Central memory CD4-positive, alpha-beta T cell (primary cell): Measurements from ENCODE around the gene JSRP1.

Experiments
- DNase-seq: peaks from one replicate; pipeline ENCODE4 v3.0.0; 2022

The JSRP1 gene

GRCh38 chr19:2214251-2214650 is 42.0 kb downstream of the JSRP1 start:
- no peak for DNase-seq

- no peak for DNase-seq
Measured at GRCh38 chr19:2213799-2214198, 42.4 kb downstream of the JSRP1 start.

- DNase-seq, result no peak
Measured at GRCh38 chr19:2212861-2213711, 43.1 kb downstream of the JSRP1 start.

- no peak for DNase-seq
Measured at GRCh38 chr19:2210987-2211740, 45.1 kb downstream of the JSRP1 start.

- no peak for DNase-seq
Measured at GRCh38 chr19:2210206-2210605, 46.0 kb downstream of the JSRP1 start.

GRCh38 chr19:2209408-2209807 is 46.8 kb downstream of the JSRP1 start:
- DNase-seq, result no peak

- DNase-seq, result no peak
Measured at GRCh38 chr19:2208975-2209374, 47.2 kb downstream of the JSRP1 start.

GRCh38 chr19:2207991-2208860 is 48.0 kb downstream of the JSRP1 start:
- DNase-seq, result no peak

GRCh38 chr19:2207008-2207407 is 49.2 kb downstream of the JSRP1 start:
- DNase-seq, result no peak

GRCh38 chr19:2202366-2202765 is 53.9 kb downstream of the JSRP1 start:
- no peak for DNase-seq
